ENCODE results near the gene CELF5.
"Not testable (repeated sequence)": the region's sequence is repeated elsewhere in the genome, so short reads cannot be mapped to it uniquely, and the experiment has no call there.

Gene CELF5

GRCh38 chr19:3274245-3274941 is 49.9 kb downstream of the CELF5 start:
- no peak for DNase-seq (ENCODE audit: low spot score)

GRCh38 chr19:3274942-3275582 is 50.6 kb downstream of the CELF5 start:
- DNase-seq (ENCODE audit: low spot score) = peak; percentile 55

GRCh38 chr19:3275583-3276340 is 51.3 kb downstream of the CELF5 start:
- DNase-seq (ENCODE audit: low spot score) = peak; percentile 86

GRCh38 chr19:3276341-3276799 is 51.9 kb downstream of the CELF5 start:
- peak; percentile 43 for DNase-seq (ENCODE audit: low spot score)

GRCh38 chr19:3277649-3278048 is 53.2 kb downstream of the CELF5 start:
- DNase-seq (ENCODE audit: low spot score) = no peak

GRCh38 chr19:3278294-3278693 is 53.8 kb downstream of the CELF5 start:
- no peak for DNase-seq (ENCODE audit: low spot score)

GRCh38 chr19:3278749-3279148 is 54.3 kb downstream of the CELF5 start:
- no peak for DNase-seq (ENCODE audit: low spot score)

GRCh38 chr19:3279306-3279705 is 54.8 kb downstream of the CELF5 start:
- no peak for DNase-seq (ENCODE audit: low spot score)

GRCh38 chr19:3281026-3281425 is 56.6 kb downstream of the CELF5 start:
- DNase-seq (ENCODE audit: low spot score) = no peak

- DNase-seq (ENCODE audit: low spot score) = no peak
Observed at GRCh38 chr19:3282155-3282554, 57.7 kb downstream of the CELF5 start.

GRCh38 chr19:3282564-3282963 is 58.1 kb downstream of the CELF5 start:
- no peak for DNase-seq (ENCODE audit: low spot score)

GRCh38 chr19:3283246-3283751 is 58.8 kb downstream of the CELF5 start:
- DNase-seq (ENCODE audit: low spot score) = no peak

GRCh38 chr19:3283886-3284657 is 59.6 kb downstream of the CELF5 start:
- no peak for DNase-seq (ENCODE audit: low spot score)

- DNase-seq (ENCODE audit: low spot score) = peak; percentile 92
Observed at GRCh38 chr19:3284759-3285646, 60.5 kb downstream of the CELF5 start.

GRCh38 chr19:3285647-3286176 is 61.3 kb downstream of the CELF5 start:
- DNase-seq (ENCODE audit: low spot score) = no peak

GRCh38 chr19:3287814-3288213 is 63.4 kb downstream of the CELF5 start:
- DNase-seq (ENCODE audit: low spot score) = no peak

GRCh38 chr19:3288437-3288836 is 64.0 kb downstream of the CELF5 start:
- not testable (repeated sequence) for DNase-seq (ENCODE audit: low spot score)

GRCh38 chr19:3289971-3290569 is 65.6 kb downstream of the CELF5 start:
- no peak for DNase-seq (ENCODE audit: low spot score)

GRCh38 chr19:3290858-3291257 is 66.4 kb downstream of the CELF5 start:
- DNase-seq (ENCODE audit: low spot score) = not testable (repeated sequence)

- no peak for DNase-seq (ENCODE audit: low spot score)
Observed at GRCh38 chr19:3291644-3292043, 67.2 kb downstream of the CELF5 start.
